Lower leg skin (tissue), 4 donors: Measurements from ENCODE around the gene PGBD5. TPM values are rescaled to one million over a fixed set of nuclear protein-coding genes. Genes with fewer than 3 reads are reported as not detected.

ENCODE experiments used
- DNase-seq, 2 donors: peaks; one replicate each; pipeline ENCODE4 v3.0.0-alpha.2; 2019; ENCODE audit warnings: low spot score in 2 of 2
- H3K4me3 ChIP-seq: fragments of 200-600 bp; sonication (generic); 2 replicates; pipeline ENCODE4 v1.5.1; 2017; ENCODE audit warnings: mild to moderate bottlenecking, low read depth; ENCODE audit not compliant: poor library complexity, severe bottlenecking
- POLR2A ChIP-seq, 2 donors: fragments of 450-650 bp; IDR thresholded peaks; one replicate each; pipeline ENCODE4 v1.6.1; 2016 to 2017; ENCODE audit warnings: antibody characterized with exemption in 2 of 2, mild to moderate bottlenecking in 1 of 2, moderate library complexity in 1 of 2
- WGBS, 2 donors: methylation state at CpG; one replicate each; pipeline ENCODE4 v1.1.5; 2018; 5-methylcytosine and 5-hydroxymethylcytosine counted together
- intact Hi-C: fragments of 100-400 bp; cut with DNase I; formaldehyde crosslinking; loops from one replicate; pipeline ENCODE4 v1.15.0; 2023; ENCODE audit warnings: low total_unique reads
- total RNA-seq, 4 donors: library from RNA; depleted of rRNA; stranded (reverse); fragments of >200 nt; gene quantifications; one replicate each; pipeline ENCODE4 v1.1.0, GENCODE V29; 2016
- TF ChIP-seq, protein P1 (sequence below), 3 donors: fragments of 450-650 bp; IDR thresholded peaks; one replicate each; pipeline ENCODE4 v1.5.1; 2016; ENCODE audit warnings: antibody characterized with exemption in 3 of 3, mild to moderate bottlenecking in 3 of 3, moderate library complexity in 2 of 3

Gene PGBD5
- total RNA-seq, 4 donors from 2014 or later = 0.04 to 1.6 (median 0.11) TPM

DNA sequence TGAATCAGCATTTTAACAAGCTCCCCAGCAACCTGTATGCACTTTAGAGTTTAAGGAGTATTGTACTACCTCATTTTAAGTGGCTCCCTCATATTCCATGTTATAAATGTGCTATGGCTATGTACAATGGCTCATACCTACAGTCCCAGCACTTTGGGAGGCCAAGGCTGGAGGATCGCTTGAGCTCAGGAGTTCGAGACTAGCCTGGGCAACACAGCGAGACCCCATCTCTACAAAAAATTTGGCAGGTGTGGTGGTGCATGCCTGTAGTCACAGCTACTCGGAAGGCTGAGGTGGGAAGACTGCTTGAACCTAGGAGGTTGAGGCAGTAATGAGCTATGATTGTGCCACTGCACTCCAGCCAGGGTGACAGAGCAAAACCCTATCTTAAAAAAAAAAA is 40.2 kb downstream of the PGBD5 start:
- WGBS, 2 donors = 96 to 98% methylated on average over 4 of the region's 4 CpGs
- H3K4me3 ChIP-seq = no peak overlapping the region
- no peak for DNase-seq
- TF ChIP-seq, protein P1, sequence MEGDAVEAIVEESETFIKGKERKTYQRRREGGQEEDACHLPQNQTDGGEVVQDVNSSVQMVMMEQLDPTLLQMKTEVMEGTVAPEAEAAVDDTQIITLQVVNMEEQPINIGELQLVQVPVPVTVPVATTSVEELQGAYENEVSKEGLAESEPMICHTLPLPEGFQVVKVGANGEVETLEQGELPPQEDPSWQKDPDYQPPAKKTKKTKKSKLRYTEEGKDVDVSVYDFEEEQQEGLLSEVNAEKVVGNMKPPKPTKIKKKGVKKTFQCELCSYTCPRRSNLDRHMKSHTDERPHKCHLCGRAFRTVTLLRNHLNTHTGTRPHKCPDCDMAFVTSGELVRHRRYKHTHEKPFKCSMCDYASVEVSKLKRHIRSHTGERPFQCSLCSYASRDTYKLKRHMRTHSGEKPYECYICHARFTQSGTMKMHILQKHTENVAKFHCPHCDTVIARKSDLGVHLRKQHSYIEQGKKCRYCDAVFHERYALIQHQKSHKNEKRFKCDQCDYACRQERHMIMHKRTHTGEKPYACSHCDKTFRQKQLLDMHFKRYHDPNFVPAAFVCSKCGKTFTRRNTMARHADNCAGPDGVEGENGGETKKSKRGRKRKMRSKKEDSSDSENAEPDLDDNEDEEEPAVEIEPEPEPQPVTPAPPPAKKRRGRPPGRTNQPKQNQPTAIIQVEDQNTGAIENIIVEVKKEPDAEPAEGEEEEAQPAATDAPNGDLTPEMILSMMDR (IDR thresholded peaks at IDR 0.05) = no peak
- TF ChIP-seq POLR2A (IDR thresholded peaks at IDR 0.05) = no peak
- intact Hi-C loops = no loop called here

- H3K4me3 ChIP-seq = no peak overlapping the region
- DNase-seq = no peak
- WGBS, 2 donors = 68 to 83% methylated on average over 2 of the region's 2 CpGs
- intact Hi-C loops = no loop called here
- no peak for TF ChIP-seq POLR2A (IDR thresholded peaks at IDR 0.05)
- TF ChIP-seq, protein P1 (IDR thresholded peaks at IDR 0.05) = no peak
These were observed 41.0 kb downstream of the PGBD5 start for GRCh38 chr1:230385158-230385450.

DNA sequence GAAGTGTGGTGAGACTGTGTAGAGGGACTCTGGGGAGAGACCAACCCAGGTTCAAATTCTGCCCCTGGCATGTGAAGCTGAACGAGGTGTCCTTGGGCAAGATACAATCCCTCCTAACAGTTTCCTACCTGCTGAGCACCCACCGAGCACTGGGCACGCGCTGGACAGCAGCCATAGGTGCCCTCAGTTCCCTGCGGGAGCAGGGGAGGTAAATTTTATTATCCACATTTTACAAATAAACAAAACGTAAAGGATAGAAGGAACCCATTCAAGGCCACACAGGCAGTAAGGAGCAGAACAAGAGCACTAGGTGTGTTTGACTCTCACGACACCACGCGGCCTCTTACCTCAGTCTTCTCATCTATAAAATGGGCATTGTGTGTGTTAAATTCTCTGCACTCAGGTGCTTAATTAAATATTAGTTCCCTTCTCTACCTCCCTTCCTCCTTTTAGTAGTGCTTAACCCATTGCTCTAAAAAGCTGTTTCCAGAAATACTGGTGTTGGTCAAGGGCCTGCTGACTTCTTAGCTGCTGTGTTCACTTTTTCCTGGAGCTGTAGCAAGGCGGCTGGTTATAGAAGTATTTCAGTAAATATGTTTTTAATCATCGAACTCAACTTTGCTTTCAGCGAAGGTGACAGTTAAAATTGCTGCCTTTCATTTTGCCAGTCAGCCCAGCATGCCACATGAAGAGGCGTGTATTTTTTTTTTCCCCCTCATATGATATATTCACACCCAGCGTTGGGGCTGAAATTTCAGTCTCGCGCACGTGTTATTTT is 41.6 kb downstream of the PGBD5 start:
- H3K4me3 ChIP-seq = no peak overlapping the region
- no peak for DNase-seq
- TF ChIP-seq, protein P1 (IDR thresholded peaks at IDR 0.05) = no peak
- no peak for TF ChIP-seq POLR2A (IDR thresholded peaks at IDR 0.05)
- WGBS, 2 donors = 72 to 76% methylated on average over 17 of the region's 17 CpGs
- intact Hi-C loops = no loop called here

DNA sequence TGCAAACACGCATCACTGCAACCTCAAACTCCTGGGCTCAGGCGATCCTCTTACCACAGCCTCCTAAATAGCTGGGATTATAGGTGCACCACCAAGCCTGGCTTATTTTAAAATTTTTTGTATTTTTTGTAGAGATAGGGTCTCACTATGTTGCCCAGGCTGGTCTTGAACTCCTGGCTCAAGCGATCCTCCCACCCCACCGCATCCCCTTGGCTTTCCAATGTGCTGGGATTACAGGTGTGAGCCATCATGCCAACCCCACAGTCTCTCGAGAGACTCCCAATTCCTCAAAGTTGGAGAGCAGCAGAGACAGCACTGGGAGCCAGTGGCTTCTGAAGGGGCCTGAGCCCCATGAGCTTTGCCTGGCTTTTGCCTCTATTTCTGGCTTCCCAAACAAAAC is 42.7 kb downstream of the PGBD5 start:
- no peak overlapping the region for H3K4me3 ChIP-seq
- WGBS, 2 donors = 69 to 92% methylated on average over 5 of the region's 5 CpGs
- TF ChIP-seq, protein P1 (IDR thresholded peaks at IDR 0.05) = no peak
- no peak for TF ChIP-seq POLR2A (IDR thresholded peaks at IDR 0.05)
- intact Hi-C loops = no loop called here
- DNase-seq = no peak

DNA sequence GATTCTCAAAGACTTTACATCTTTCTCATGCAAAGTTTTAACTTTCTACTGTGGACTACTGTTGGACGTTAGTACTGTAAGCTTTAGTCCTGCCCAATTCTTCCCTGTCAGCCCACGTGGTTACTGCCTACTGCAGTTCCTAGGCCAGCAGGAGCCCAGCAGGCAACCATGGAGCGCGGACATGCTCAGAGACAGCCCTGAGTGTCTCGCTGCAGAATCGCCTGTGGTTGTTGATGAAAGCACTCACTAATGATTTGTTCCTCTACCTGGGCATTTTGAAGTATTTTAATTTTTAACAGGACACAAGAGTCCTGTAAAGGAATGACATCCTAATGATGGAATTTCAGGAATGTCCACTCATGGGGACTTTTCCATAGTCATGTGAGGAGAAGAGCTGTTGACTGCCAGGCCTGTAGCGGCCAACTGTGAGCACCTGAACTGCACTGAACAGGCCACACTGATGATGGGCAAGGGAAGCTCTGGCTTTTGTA is 44.1 kb downstream of the PGBD5 start:
- intact Hi-C loops = no loop called here
- WGBS, 2 donors = 57 to 66% methylated on average over 7 of the region's 7 CpGs
- DNase-seq = no peak
- TF ChIP-seq, protein P1 (IDR thresholded peaks at IDR 0.05) = no peak
- no peak overlapping the region for H3K4me3 ChIP-seq

GRCh38 chr1:230381585-230381984 is 44.5 kb downstream of the PGBD5 start:
- intact Hi-C loops = no loop called here
- no peak for DNase-seq
- H3K4me3 ChIP-seq = no peak overlapping the region
- TF ChIP-seq POLR2A (IDR thresholded peaks at IDR 0.05) = no peak
- WGBS, 2 donors = 50 to 57% methylated on average over 6 of the region's 6 CpGs
